Natural killer cell (primary cell): ENCODE data around the gene SRSF10. TPM values are rescaled to one million over a fixed set of nuclear protein-coding genes. Genes with fewer than 3 reads are reported as not detected.
A peak's percentile ranks its signal among the peaks of the same experiment; 100 is the strongest.

Experiments used
- ATAC-seq, 3 donors: fragments of 150-1000 bp in 2 of 3; fragments of 200-7000 bp in 1 of 3; cut with Tn5 transposase; 1 replicate in 1 of 3; 2 replicates in 2 of 3; pipeline ENCODE4 v1.10.0; 2021; ENCODE audit warnings: mild to moderate bottlenecking in 2 of 3, moderate library complexity in 2 of 3
- DNase-seq, 2 donors: peaks; one replicate each; pipeline versions ENCODE4 v3.0.0 to v3.0.0-alpha.2; 2013 to 2021; ENCODE audit warnings: mixed read lengths in 1 of 2
- H3K27ac ChIP-seq: one replicate; pipeline ENCODE4 v1.5.1; 2013; ENCODE audit warnings: mild to moderate bottlenecking, low read length
- H3K27me3 ChIP-seq: one replicate; pipeline ENCODE4 v1.6.1; 2013; ENCODE audit warnings: low read length; ENCODE audit not compliant: control insufficient read depth, insufficient read depth
- H3K36me3 ChIP-seq: one replicate; pipeline ENCODE4 v1.6.1; 2013; ENCODE audit warnings: low read length; ENCODE audit not compliant: control insufficient read depth, insufficient read depth
- H3K4me1 ChIP-seq: one replicate; pipeline ENCODE4 v1.6.1; 2013; ENCODE audit warnings: low read length; ENCODE audit not compliant: control insufficient read depth, insufficient read depth
- H3K4me3 ChIP-seq: one replicate; pipeline ENCODE4 v1.5.1; 2013; ENCODE audit warnings: low read length
- H3K9me3 ChIP-seq: one replicate; pipeline ENCODE4 v1.6.1; 2013; ENCODE audit warnings: low read length; ENCODE audit not compliant: control insufficient read depth, insufficient read depth
- H3K27ac Mint-ChIP-seq, 2 donors: one replicate each; pipeline ENCODE4 v1.8.0; 2022; ENCODE audit warnings: mild to moderate bottlenecking in 2 of 2, mixed read lengths in 2 of 2, moderate library complexity in 1 of 2
- H3K27me3 Mint-ChIP-seq, 2 donors: one replicate each; pipeline ENCODE4 v1.8.0; 2022; ENCODE audit warnings: low read depth in 2 of 2, mixed read lengths in 2 of 2
- H3K36me3 Mint-ChIP-seq: one replicate; pipeline ENCODE4 v1.8.0; 2022; ENCODE audit warnings: mixed read lengths
- H3K4me1 Mint-ChIP-seq, 2 donors: one replicate each; pipeline ENCODE4 v1.8.0; 2022; ENCODE audit warnings: mixed read lengths in 2 of 2
- H3K4me3 Mint-ChIP-seq: one replicate; pipeline ENCODE4 v1.8.0; 2022; ENCODE audit warnings: mild to moderate bottlenecking, moderate library complexity, mixed read lengths
- H3K9me3 Mint-ChIP-seq, 2 donors: one replicate each; pipeline ENCODE4 v1.8.0; 2022; ENCODE audit warnings: mixed read lengths in 2 of 2
- CTCF ChIP-seq: fragments of 200-600 bp; IDR thresholded peaks from one replicate; pipeline ENCODE4 v1.8.0; 2022; ENCODE audit warnings: antibody characterized with exemption
- WGBS: methylation state at CpG from one replicate; pipeline ENCODE4 v1.1.7; 2013; ENCODE audit warnings: missing lambda C conversion rate; ENCODE audit not compliant: insufficient coverage; 5-methylcytosine and 5-hydroxymethylcytosine counted together
- intact Hi-C: fragments of 100-400 bp; cut with micrococcal nuclease; formaldehyde crosslinking; loops from one replicate; pipeline ENCODE4 v1.14.2; 2022
- total RNA-seq, 4 donors: library from RNA; stranded (reverse); fragments of 120-200 nt in 1 of 4; gene quantifications; one replicate each; pipeline versions ENCODE4 v1.2.3 to v1.2.4, GENCODE V29; 2013 to 2022

The SRSF10 gene
- total RNA-seq, 3 donors from 2014 or later (not counting 1 experiment from before 2014, with no cell fraction given) = 221 to 281 (median 237) TPM

- no peaks in the 10 kb centered on the region for H3K9me3 Mint-ChIP-seq
- Histone ChIP-seq H3K4me3 (no peak overlapping the region), H3K27me3 (no peaks in the 10 kb centered on the region), H3K9me3 (no peaks in the 10 kb centered on the region), H3K4me1 (peaks cover 3% of the 10 kb centered on the region), H3K36me3 (peaks cover 60% of the 10 kb centered on the region), H3K27ac (peak overlapping the region; percentile 50)
- H3K27ac Mint-ChIP-seq = peak overlapping the region; percentile 73 to 85
- ATAC-seq = no peak
- H3K36me3 Mint-ChIP-seq = peaks cover 16% of the 10 kb centered on the region
- H3K27me3 Mint-ChIP-seq = no peaks in the 10 kb centered on the region
- intact Hi-C loops = no loop called here
- H3K4me1 Mint-ChIP-seq = peaks cover 32 to 38% of the 10 kb centered on the region in 2 donors
- 42% methylated on average over 2 of the region's 5 CpGs for whole genome bisulfite sequencing
- TF ChIP-seq CTCF = no peak
- peak overlapping the region; percentile 29 for H3K4me3 Mint-ChIP-seq
- no peak for DNase-seq
Observed at GRCh38 chr1:23964790-23965740, 15.1 kb downstream of the SRSF10 start.

- H3K4me1 Mint-ChIP-seq = peaks cover 40 to 43% of the 10 kb centered on the region in 2 donors
- DNase-seq (no peak), ATAC-seq (no peak)
- peak overlapping the region; percentile 73 to 85 for H3K27ac Mint-ChIP-seq
- peaks cover 16% of the 10 kb centered on the region for H3K36me3 Mint-ChIP-seq
- intact Hi-C loops = no loop called here
- H3K27ac ChIP-seq = peak overlapping the region; percentile 35
- H3K4me3 ChIP-seq = no peak overlapping the region
- WGBS = 70% methylated on average over 2 of the region's 3 CpGs
- no peaks in the 10 kb centered on the region for H3K27me3 Mint-ChIP-seq
- H3K36me3 ChIP-seq = peaks cover 53% of the 10 kb centered on the region
- H3K27me3 ChIP-seq = no peaks in the 10 kb centered on the region
- TF ChIP-seq CTCF = no peak
- H3K9me3 ChIP-seq = no peaks in the 10 kb centered on the region
- peaks cover 3% of the 10 kb centered on the region for H3K4me1 ChIP-seq
- H3K9me3 Mint-ChIP-seq = no peaks in the 10 kb centered on the region
- H3K4me3 Mint-ChIP-seq = no peak overlapping the region
Observed at GRCh38 chr1:23964235-23964668, 15.9 kb downstream of the SRSF10 start.

GRCh38 chr1:23963617-23964234, 16.4 kb downstream of the SRSF10 start:
- H3K27me3 Mint-ChIP-seq = no peaks in the 10 kb centered on the region
- TF ChIP-seq CTCF = no peak
- ATAC-seq (no peak), DNase-seq (no peak)
- H3K27ac Mint-ChIP-seq = peak overlapping the region; percentile 73 to 85
- peaks cover 46% of the 10 kb centered on the region in 2 donors for H3K4me1 Mint-ChIP-seq
- Histone ChIP-seq H3K27ac (no peak overlapping the region), H3K36me3 (peaks cover 51% of the 10 kb centered on the region), H3K4me1 (peaks cover 3% of the 10 kb centered on the region), H3K27me3 (no peaks in the 10 kb centered on the region), H3K9me3 (no peaks in the 10 kb centered on the region), H3K4me3 (no peak overlapping the region)
- no peaks in the 10 kb centered on the region for H3K9me3 Mint-ChIP-seq
- H3K4me3 Mint-ChIP-seq = no peak overlapping the region
- WGBS = no CpG with 5 or more reads among the region's 1 CpG
- intact Hi-C loops = no loop called here
- peaks cover 16% of the 10 kb centered on the region for H3K36me3 Mint-ChIP-seq
